Liver (tissue), 9 donors: ENCODE results near the gene KCNQ4. TPM values are rescaled to one million over a fixed set of nuclear protein-coding genes. Genes with fewer than 3 reads are reported as not detected.

ENCODE experiments used
- DNase-seq: peaks from one replicate; pipeline ENCODE4 v3.0.0-alpha.2; 2017; ENCODE audit warnings: low spot score
- H3K27ac ChIP-seq, 2 donors: one replicate each; pipeline ENCODE4 v1.7.0; 2013; ENCODE audit warnings: inconsistent platforms in 2 of 2, low read length in 2 of 2, control low read depth in 1 of 2, low read depth in 1 of 2, mild to moderate bottlenecking in 1 of 2
- H3K27me3 ChIP-seq, 4 donors: one replicate each; pipeline versions ENCODE4 v1.6.1 to v1.7.0; 2013; ENCODE audit warnings: low read length in 3 of 4, inconsistent platforms in 1 of 4, mild to moderate bottlenecking in 1 of 4, moderate library complexity in 1 of 4; ENCODE audit not compliant: control insufficient read depth in 4 of 4, insufficient read depth in 4 of 4
- H3K36me3 ChIP-seq, 4 donors: one replicate each; pipeline versions ENCODE4 v1.6.1 to v1.7.0; 2013; ENCODE audit warnings: low read length in 3 of 4, mild to moderate bottlenecking in 3 of 4, low read depth in 1 of 4, moderate library complexity in 1 of 4; ENCODE audit not compliant: control insufficient read depth in 4 of 4, insufficient read depth in 3 of 4
- H3K4me1 ChIP-seq, 4 donors: one replicate each; pipeline versions ENCODE4 v1.6.1 to v1.7.0; 2013; ENCODE audit warnings: low read length in 3 of 4, mild to moderate bottlenecking in 3 of 4, moderate library complexity in 1 of 4; ENCODE audit not compliant: control insufficient read depth in 4 of 4, insufficient read depth in 4 of 4
- H3K4me3 ChIP-seq, 3 donors: one replicate each; pipeline versions ENCODE4 v1.6.1 to v1.7.0; 2013; ENCODE audit warnings: low read length in 3 of 3, control low read depth in 1 of 3, low read depth in 1 of 3, mild to moderate bottlenecking in 1 of 3
- H3K9ac ChIP-seq, 2 donors: one replicate each; pipeline ENCODE4 v1.7.0; 2013; ENCODE audit warnings: low read length in 2 of 2, mild to moderate bottlenecking in 2 of 2, moderate library complexity in 2 of 2, control low read depth in 1 of 2, low read depth in 1 of 2
- H3K9me3 ChIP-seq, 4 donors: one replicate each; pipeline versions ENCODE4 v1.6.1 to v1.7.0; 2013; ENCODE audit warnings: low read length in 3 of 4; ENCODE audit not compliant: control insufficient read depth in 4 of 4
- ATF3 ChIP-seq: IDR thresholded peaks from 2 replicates; pipeline ENCODE4 v1.6.1; 2016; ENCODE audit warnings: antibody characterized with exemption
- CTCF ChIP-seq: fragments of 150-350 bp; IDR thresholded peaks from 2 replicates; pipeline ENCODE4 v1.5.1; 2017; ENCODE audit warnings: improper control_type of control experiment, low read depth, low read length; ENCODE audit not compliant: missing input control
- EGR1 ChIP-seq, 2 donors: IDR thresholded peaks; 2 replicates each; pipeline ENCODE4 v1.6.1; 2016 to 2018; ENCODE audit warnings: antibody characterized with exemption in 2 of 2, low read depth in 2 of 2
- FOXA1 ChIP-seq: IDR thresholded peaks from 2 replicates; pipeline ENCODE4 v1.6.1; 2016; ENCODE audit warnings: antibody characterized with exemption
- FOXA2 ChIP-seq: IDR thresholded peaks from 2 replicates; pipeline ENCODE4 v1.6.1; 2016; ENCODE audit warnings: antibody characterized with exemption
- HNF4A ChIP-seq, 2 donors: conservative IDR thresholded peaks; 2 replicates each; pipeline ENCODE4 v1.6.1; 2016; ENCODE audit warnings: antibody characterized with exemption in 2 of 2, mild to moderate bottlenecking in 2 of 2
- HNF4G ChIP-seq: IDR thresholded peaks from 2 replicates; pipeline ENCODE4 v1.6.1; 2016; ENCODE audit warnings: antibody characterized with exemption
- JUND ChIP-seq, 2 donors: IDR thresholded peaks; 2 replicates each; pipeline ENCODE4 v1.6.1; 2016; ENCODE audit warnings: antibody characterized with exemption in 2 of 2
- MAX ChIP-seq: IDR thresholded peaks from 2 replicates; pipeline ENCODE4 v1.6.1; 2016; ENCODE audit warnings: antibody characterized with exemption
- NR2F2 ChIP-seq: IDR thresholded peaks from 2 replicates; pipeline ENCODE4 v1.6.1; 2016; ENCODE audit warnings: antibody characterized with exemption
- RAD21 ChIP-seq, 2 donors: IDR thresholded peaks; 2 replicates each; pipeline ENCODE4 v1.6.1; 2016; ENCODE audit warnings: antibody characterized with exemption in 2 of 2, mild to moderate bottlenecking in 2 of 2
- REST ChIP-seq: IDR thresholded peaks from 2 replicates; pipeline ENCODE4 v1.6.1; 2016; ENCODE audit warnings: antibody characterized with exemption, mild to moderate bottlenecking
- RXRA ChIP-seq, 2 donors: IDR thresholded peaks; 2 replicates each; pipeline ENCODE4 v1.6.1; 2017 to 2018; ENCODE audit warnings: antibody characterized with exemption in 2 of 2, mild to moderate bottlenecking in 1 of 2
- SP1 ChIP-seq: IDR thresholded peaks from 2 replicates; pipeline ENCODE4 v1.6.1; 2018; ENCODE audit warnings: antibody characterized with exemption, mild to moderate bottlenecking
- TAF1 ChIP-seq: conservative IDR thresholded peaks from 2 replicates; pipeline ENCODE4 v1.6.1; 2016; ENCODE audit warnings: antibody characterized with exemption, mild to moderate bottlenecking
- YY1 ChIP-seq: IDR thresholded peaks from 2 replicates; pipeline ENCODE4 v1.6.1; 2016; ENCODE audit warnings: antibody characterized with exemption, mild to moderate bottlenecking
- WGBS: extraction: QIAGEN DNeasy Blood & Tissue Kit; methylation state at CpG from one replicate; pipeline ENCODE4 v1.1.7; 2013; 5-methylcytosine and 5-hydroxymethylcytosine counted together
- polyA plus RNA-seq, 2 donors: library from polyadenylated mRNA; stranded (reverse) in 1 of 2; unstranded in 1 of 2; fragments of 200-250 nt in 1 of 2; fragments of >200 nt in 1 of 2; fragmentation: Nextera tagmentation in 1 of 2; extraction: Ambion mirVana in 1 of 2; gene quantifications; one replicate each; pipeline versions ENCODE4 v1.2.1 to v1.2.3, GENCODE V29; 2013 to 2015
- total RNA-seq, 2 donors: library from RNA; depleted of rRNA; stranded (reverse); fragments of >200 nt; gene quantifications; one replicate each; pipeline ENCODE4 v1.2.3, GENCODE V29; 2014
- donor health status: healthy.
- donor health status: healthy.
- donor health status: healthy.
- donor health status: healthy.
- donor health status: healthy.

The KCNQ4 gene
- total and polyA plus RNA-seq, 4 donors = 0.10 to 2.1 (median 0.27) TPM

- TF ChIP-seq REST = no peak
- no peak for TF ChIP-seq NR2F2
- TF ChIP-seq FOXA1 = no peak
- TF ChIP-seq HNF4G = no peak
- TF ChIP-seq ATF3 = no peak
- no peak for TF ChIP-seq SP1
- no peak for TF ChIP-seq RAD21 (IDR thresholded peaks at IDR 0.05)
- TF ChIP-seq MAX = no peak
Measured at GRCh38 chr1:40808002-40808401, 24.4 kb downstream of the KCNQ4 start (continued).

GRCh38 chr1:40808444-40808843 lies 24.9 kb downstream of the KCNQ4 start:
- Histone ChIP-seq H3K9me3 (no peaks in the 10 kb centered on the region), H3K4me1 (no peaks in the 10 kb centered on the region), H3K27me3 (no peaks in the 10 kb centered on the region), H3K4me3 (no peak overlapping the region), H3K27ac (no peak overlapping the region), H3K36me3 (no peaks in the 10 kb centered on the region), H3K9ac (no peak overlapping the region)
- WGBS = 87% methylated on average over 3 of the region's 3 CpGs
- no peak for DNase-seq
- TF ChIP-seq RAD21 (IDR thresholded peaks at IDR 0.05) (no peak), MAX (no peak), RXRA (IDR thresholded peaks at IDR 0.05) (no peak), HNF4A (conservative IDR thresholded peaks at IDR 0.05) (no peak), FOXA1 (no peak), CTCF (no peak), EGR1 (IDR thresholded peaks at IDR 0.05; ENCODE audit: low read depth in 2 of 2) (no peak), YY1 (no peak), ATF3 (no peak), TAF1 (no peak)

GRCh38 chr1:40808909-40809308 lies 25.3 kb downstream of the KCNQ4 start:
- H3K9me3 ChIP-seq = no peaks in the 10 kb centered on the region
- no peak for TF ChIP-seq JUND (IDR thresholded peaks at IDR 0.05)
- TF ChIP-seq ATF3 = no peak
- peak; percentile 41 for TF ChIP-seq NR2F2
- TF ChIP-seq FOXA2 = no peak
- DNase-seq = no peak
- H3K4me1 ChIP-seq = no peaks in the 10 kb centered on the region
- H3K9ac ChIP-seq = no peak overlapping the region
- H3K36me3 ChIP-seq = no peaks in the 10 kb centered on the region
- no peak overlapping the region for H3K27ac ChIP-seq
- no peaks in the 10 kb centered on the region for H3K27me3 ChIP-seq
- no peak overlapping the region for H3K4me3 ChIP-seq
- 71% methylated on average over 6 of the region's 6 CpGs for WGBS
